Lower lobe of right lung (tissue), 2 donors: Measurements from ENCODE around the gene CABLES2. TPM values are rescaled to one million over a fixed set of nuclear protein-coding genes. Genes with fewer than 3 reads are reported as not detected.
A peak's percentile ranks its signal among the peaks of the same experiment; 100 is the strongest.

ENCODE experiments used
- ATAC-seq, 2 donors: fragments of 200-7000 bp; cut with Tn5 transposase; one replicate each; pipeline ENCODE4 v1.9.1; 2020 to 2022; ENCODE audit warnings: mild to moderate bottlenecking in 2 of 2, moderate library complexity in 2 of 2
- DNase-seq: peaks from one replicate; pipeline ENCODE4 v3.0.0-alpha.2; 2020
- H3K27ac ChIP-seq: fragments of 200-600 bp; one replicate; pipeline ENCODE4 v1.8.0; 2022
- H3K27me3 ChIP-seq: fragments of 200-600 bp; one replicate; pipeline ENCODE4 v1.8.0; 2022; ENCODE audit warnings: low read depth
- H3K36me3 ChIP-seq: fragments of 200-600 bp; one replicate; pipeline ENCODE4 v1.8.0; 2022; ENCODE audit warnings: mild to moderate bottlenecking
- H3K4me1 ChIP-seq: fragments of 200-600 bp; one replicate; pipeline ENCODE4 v1.8.0; 2022
- H3K4me3 ChIP-seq: fragments of 200-600 bp; one replicate; pipeline ENCODE4 v1.8.0; 2022; ENCODE audit warnings: mild to moderate bottlenecking
- H3K9me3 ChIP-seq: fragments of 200-600 bp; one replicate; pipeline ENCODE4 v1.8.0; 2022
- intact Hi-C: fragments of 100-400 bp; cut with DNase I; formaldehyde crosslinking; loops from one replicate; pipeline ENCODE4 v1.11.0; 2022
- total RNA-seq: library from RNA; stranded (reverse); fragmentation: NEBNext Ultra II Directional; extraction: Animal tissue kit (Norgen Biotek cat#: 25700); gene quantifications from one replicate; pipeline ENCODE4 v1.2.1, GENCODE V29; 2021
- TF ChIP-seq, protein P1 (sequence below): fragments of 200-600 bp; IDR thresholded peaks from one replicate; pipeline ENCODE4 v1.8.0; 2022; ENCODE audit warnings: antibody characterized with exemption, mild to moderate bottlenecking
- donor health status: DM: no; HTN: yes; CAD: no; lungs with severe emphysema.

The CABLES2 gene
- total RNA-seq, 1 donor from 2014 or later: 4.5 TPM

DNA sequence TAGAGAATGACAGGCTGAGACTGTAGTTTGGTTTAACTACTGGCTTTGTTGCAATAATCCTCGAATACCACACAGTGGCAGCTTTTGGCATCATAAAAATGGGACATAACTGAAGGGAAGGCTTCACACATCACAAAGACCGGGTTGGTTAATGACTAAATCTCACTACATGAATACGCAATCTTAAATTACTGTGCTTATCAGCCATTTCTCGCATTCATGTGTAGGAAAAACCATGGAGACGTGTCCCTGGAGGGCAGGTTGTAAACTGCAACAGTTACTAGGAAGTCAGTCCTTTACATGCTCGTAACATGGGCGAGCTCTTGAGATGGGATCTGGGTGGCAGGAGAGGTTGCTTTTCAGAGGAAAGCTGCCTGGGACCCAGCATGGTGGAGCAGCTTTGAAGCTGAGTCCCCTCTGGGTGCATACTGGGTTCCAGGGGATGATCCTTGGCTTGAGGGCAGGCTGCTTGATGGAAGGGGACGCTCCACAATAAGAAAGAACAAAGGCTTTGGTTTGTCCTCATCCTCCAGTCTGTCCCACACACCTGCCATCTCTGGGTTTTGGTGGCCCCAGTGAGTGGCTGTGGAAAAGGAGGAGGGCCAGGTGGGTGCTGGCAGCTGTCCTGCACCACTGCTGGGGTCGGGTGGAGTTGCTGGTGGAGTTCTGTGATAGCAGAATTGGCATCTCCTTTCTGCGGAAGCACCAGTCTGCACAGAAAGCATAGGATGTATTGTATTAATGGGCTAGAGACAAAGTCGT is 18.1 kb downstream of the CABLES2 start:
- Histone ChIP-seq H3K9me3 (no peaks in the 10 kb centered on the region), H3K4me1 (peaks cover 27% of the 10 kb centered on the region), H3K27ac (no peak overlapping the region), H3K27me3 (no peaks in the 10 kb centered on the region), H3K4me3 (no peak overlapping the region), H3K36me3 (peaks cover 38% of the 10 kb centered on the region)
- no peak for DNase-seq
- ATAC-seq: no peak
- TF ChIP-seq, protein P1, sequence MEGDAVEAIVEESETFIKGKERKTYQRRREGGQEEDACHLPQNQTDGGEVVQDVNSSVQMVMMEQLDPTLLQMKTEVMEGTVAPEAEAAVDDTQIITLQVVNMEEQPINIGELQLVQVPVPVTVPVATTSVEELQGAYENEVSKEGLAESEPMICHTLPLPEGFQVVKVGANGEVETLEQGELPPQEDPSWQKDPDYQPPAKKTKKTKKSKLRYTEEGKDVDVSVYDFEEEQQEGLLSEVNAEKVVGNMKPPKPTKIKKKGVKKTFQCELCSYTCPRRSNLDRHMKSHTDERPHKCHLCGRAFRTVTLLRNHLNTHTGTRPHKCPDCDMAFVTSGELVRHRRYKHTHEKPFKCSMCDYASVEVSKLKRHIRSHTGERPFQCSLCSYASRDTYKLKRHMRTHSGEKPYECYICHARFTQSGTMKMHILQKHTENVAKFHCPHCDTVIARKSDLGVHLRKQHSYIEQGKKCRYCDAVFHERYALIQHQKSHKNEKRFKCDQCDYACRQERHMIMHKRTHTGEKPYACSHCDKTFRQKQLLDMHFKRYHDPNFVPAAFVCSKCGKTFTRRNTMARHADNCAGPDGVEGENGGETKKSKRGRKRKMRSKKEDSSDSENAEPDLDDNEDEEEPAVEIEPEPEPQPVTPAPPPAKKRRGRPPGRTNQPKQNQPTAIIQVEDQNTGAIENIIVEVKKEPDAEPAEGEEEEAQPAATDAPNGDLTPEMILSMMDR: no peak
- intact Hi-C loops: loop anchor here (10.0 kb wide), 1 partner anchor 84 kb away; the partner anchor contains the start of gene ADRM1

DNA sequence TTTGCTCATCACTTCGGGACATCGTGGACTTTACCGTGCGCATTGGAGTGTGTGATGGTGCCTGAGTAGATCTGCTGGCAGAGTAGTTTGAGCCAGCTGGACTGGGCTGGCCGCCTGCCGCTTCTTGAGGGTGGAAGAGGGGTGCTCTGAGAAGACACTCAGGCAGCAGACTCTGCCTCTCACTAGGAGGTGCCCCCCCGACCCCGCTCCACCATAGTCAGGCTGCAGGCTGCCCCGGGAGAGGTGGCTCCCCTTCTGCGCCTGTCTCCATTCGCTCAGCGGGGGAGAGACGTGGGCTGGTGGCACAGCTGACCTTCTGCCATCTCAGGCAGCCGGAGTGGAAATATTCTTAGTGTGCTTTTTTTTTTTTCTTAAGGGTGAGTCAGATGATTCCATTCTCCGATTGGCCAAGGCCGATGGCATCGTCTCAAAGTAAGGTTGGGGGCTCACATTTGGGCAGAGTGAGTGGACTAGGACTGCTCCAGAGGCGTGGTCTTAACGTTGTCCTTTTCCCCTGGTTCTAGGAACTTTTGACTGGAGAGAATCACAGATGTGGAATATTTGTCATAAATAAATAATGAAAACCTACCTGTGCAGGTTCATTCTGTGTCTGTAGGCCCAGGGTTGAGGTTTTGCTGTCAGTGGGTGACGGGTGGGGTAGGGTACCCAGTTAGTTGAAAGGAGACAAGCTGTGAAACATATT is 19.0 kb downstream of the CABLES2 start:
- Histone ChIP-seq H3K9me3 (no peaks in the 10 kb centered on the region), H3K4me3 (peak overlapping the region; percentile 95), H3K27ac (peak overlapping the region; percentile 97), H3K27me3 (no peaks in the 10 kb centered on the region), H3K4me1 (peaks cover 27% of the 10 kb centered on the region), H3K36me3 (peaks cover 37% of the 10 kb centered on the region)
- no peak for DNase-seq
- no peak for ATAC-seq
- intact Hi-C loops: loop anchor here (10.0 kb wide), 1 partner anchor 83 kb away; the partner anchor contains the start of gene ADRM1
- TF ChIP-seq, protein P1: no peak

DNA sequence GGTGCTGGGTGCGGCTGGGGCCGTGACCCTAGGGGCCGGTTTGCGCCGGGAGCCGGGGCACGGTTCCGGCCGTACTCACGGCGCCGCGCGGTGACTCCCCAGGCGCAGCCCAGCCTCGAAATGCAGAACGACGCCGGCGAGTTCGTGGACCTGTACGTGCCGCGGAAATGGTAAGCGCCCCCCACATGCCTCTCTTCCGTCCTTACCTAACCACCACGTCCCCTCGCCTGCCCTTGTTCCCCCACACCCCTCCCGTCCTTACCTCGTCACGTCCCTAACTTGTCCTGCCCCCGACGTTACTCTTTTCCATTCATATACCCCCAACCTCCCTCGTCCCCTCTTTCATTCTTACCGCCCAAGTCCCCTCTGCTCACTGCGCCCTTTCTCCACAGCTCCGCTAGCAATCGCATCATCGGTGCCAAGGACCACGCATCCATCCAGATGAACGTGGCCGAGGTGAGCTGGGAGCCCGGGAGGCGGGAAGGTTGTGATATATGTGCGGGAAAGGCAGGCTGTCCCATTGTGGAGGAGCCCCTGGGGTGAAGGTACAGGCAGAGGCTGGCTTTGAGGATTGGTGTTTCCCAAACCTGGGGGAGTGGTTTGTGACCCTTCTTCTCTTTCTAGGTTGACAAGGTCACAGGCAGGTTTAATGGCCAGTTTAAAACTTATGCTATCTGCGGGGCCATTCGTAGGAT is 19.7 kb downstream of the CABLES2 start:
- no peaks in the 10 kb centered on the region for H3K27me3 ChIP-seq
- intact Hi-C loops: loop anchor here (10.0 kb wide), 1 partner anchor 83 kb away; the partner anchor contains the start of gene ADRM1
- TF ChIP-seq, protein P1: no peak

GRCh38 chr20:62386383-62387218 is 20.5 kb downstream of the CABLES2 start, which contains the start of gene RPS21:
TSS of gene RPS21 (plus strand) at chr20:62387103. CDS start at chr20:62387339, 236 bp downstream.
- peak; percentile 95 for DNase-seq
- Histone ChIP-seq H3K27me3 (no peaks in the 10 kb centered on the region), H3K27ac (peak within 1 kb of the TSS; percentile 97), H3K4me1 (peaks cover 32% of the 10 kb centered on the region), H3K36me3 (peaks cover 37% of the 10 kb centered on the region), H3K9me3 (no peaks in the 10 kb centered on the region), H3K4me3 (peak within 1 kb of the TSS; percentile 95)
- peak; percentile 95 to 97 for ATAC-seq
- TF ChIP-seq, protein P1: no peak
- intact Hi-C loops: loop anchor here (10.0 kb wide), 1 partner anchor 82 kb away; the partner anchor contains the start of gene ADRM1

More for the DNA sequence above, 19.7 kb downstream of the CABLES2 start:
- peaks cover 37% of the 10 kb centered on the region for H3K36me3 ChIP-seq
- no peaks in the 10 kb centered on the region for H3K9me3 ChIP-seq
- DNase-seq (no peak), ATAC-seq (no peak)
- peaks cover 31% of the 10 kb centered on the region for H3K4me1 ChIP-seq
- H3K27ac ChIP-seq: peak overlapping the region; percentile 97
- H3K4me3 ChIP-seq: peak overlapping the region; percentile 95
